Measurements from ENCODE around the gene DDI1. TPM values are rescaled to one million over a fixed set of nuclear protein-coding genes. Genes with fewer than 3 reads are reported as not detected.
A peak's percentile ranks its signal among the peaks of the same experiment; 100 is the strongest.

Gene DDI1
- total RNA-seq, 1 experiment from 2014 or later: not detected

DNA sequence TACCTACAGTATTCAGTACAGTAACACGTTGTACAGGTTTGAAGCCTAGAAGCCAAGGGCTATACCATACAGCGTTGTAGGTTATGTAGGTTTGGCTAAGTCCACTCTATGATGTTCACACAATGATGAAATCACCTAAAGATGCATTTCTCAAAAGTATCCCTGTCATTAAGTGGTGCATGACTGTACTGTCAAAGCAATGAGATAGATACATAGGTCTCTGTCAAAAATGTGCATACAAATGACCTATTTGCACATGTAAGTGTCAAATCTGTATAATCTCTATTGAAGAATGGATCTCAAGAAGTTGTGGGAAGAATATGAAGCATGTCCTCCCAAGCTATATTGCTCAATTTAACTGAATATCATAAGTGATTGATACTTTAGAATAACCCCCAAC, 11.9 kb upstream of the DDI1 start:
- BruUV-seq (replicated peaks): no TSS peak
- CTCF ChIA-PET: no interaction called here
- H3K4me3 Mint-ChIP-seq (ENCODE audit: low read depth, unreplicated experiment): no peak overlapping the region
- H3K4me1 Mint-ChIP-seq (ENCODE audit: low read depth, unreplicated experiment): no peaks in the 10 kb centered on the region
- H3K27me3 Mint-ChIP-seq (ENCODE audit: unreplicated experiment): no peaks in the 10 kb centered on the region
- no peaks in the 10 kb centered on the region for H3K9me3 Mint-ChIP-seq (ENCODE audit: low read depth, unreplicated experiment)
- DNase-seq: no peak
- intact Hi-C loops (cut with micrococcal nuclease; ENCODE audit: unreplicated experiment): no loop called here
- no peak overlapping the region for H3K27ac Mint-ChIP-seq (ENCODE audit: unreplicated experiment)
- no peak for TF ChIP-seq CTCF (IDR thresholded peaks at IDR 0.05; ENCODE audit: unreplicated experiment)
- H3K36me3 Mint-ChIP-seq (ENCODE audit: insufficient read depth, unreplicated experiment): no peaks in the 10 kb centered on the region

DNA sequence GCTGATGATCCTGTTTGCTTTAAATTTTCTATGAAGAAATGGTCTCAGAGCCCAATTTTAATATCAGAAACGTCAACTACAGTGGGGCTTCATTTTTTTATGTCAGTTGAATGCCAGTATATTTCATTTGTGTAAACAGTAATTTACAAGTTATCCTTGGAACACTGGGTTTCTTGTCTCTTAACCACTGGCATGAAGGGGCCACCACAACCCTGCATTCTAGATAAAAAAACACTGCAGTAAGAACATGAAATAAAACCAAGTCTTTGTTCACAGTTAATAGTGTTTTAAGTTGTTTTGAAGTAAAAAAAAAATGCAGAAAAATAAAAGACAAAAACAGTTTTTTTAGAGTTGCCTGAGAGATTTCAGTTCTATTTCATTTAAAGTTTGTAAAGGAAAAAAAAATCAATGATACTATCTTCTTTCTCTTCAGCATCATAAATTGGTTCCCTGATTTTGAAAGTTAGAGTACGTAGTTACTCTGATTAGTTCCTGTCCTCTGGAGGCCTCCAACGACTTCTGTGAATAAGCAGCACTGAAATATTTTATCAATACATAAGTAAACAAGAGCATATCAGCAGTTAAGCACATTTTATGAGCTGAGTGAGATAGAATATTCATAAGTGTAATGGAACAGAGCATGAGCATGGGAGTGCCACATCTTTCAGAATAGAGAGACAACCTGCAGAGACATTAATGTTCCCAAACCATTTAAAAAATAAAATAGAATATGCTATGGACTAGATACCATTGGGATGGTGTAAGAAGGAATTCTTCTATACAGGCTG, 7.8 kb upstream of the DDI1 start:
- intact Hi-C loops (cut with micrococcal nuclease; ENCODE audit: unreplicated experiment): no loop called here
- CTCF ChIA-PET: no interaction called here
- no peaks in the 10 kb centered on the region for H3K36me3 Mint-ChIP-seq (ENCODE audit: insufficient read depth, unreplicated experiment)
- no peak for TF ChIP-seq CTCF (IDR thresholded peaks at IDR 0.05; ENCODE audit: unreplicated experiment)
- no peak overlapping the region for H3K4me3 Mint-ChIP-seq (ENCODE audit: low read depth, unreplicated experiment)
- H3K4me1 Mint-ChIP-seq (ENCODE audit: low read depth, unreplicated experiment): no peaks in the 10 kb centered on the region
- BruUV-seq (replicated peaks): no TSS peak
- no peak for DNase-seq
- H3K9me3 Mint-ChIP-seq (ENCODE audit: low read depth, unreplicated experiment): no peaks in the 10 kb centered on the region
- no peak overlapping the region for H3K27ac Mint-ChIP-seq (ENCODE audit: unreplicated experiment)
- no peaks in the 10 kb centered on the region for H3K27me3 Mint-ChIP-seq (ENCODE audit: unreplicated experiment)

DNA sequence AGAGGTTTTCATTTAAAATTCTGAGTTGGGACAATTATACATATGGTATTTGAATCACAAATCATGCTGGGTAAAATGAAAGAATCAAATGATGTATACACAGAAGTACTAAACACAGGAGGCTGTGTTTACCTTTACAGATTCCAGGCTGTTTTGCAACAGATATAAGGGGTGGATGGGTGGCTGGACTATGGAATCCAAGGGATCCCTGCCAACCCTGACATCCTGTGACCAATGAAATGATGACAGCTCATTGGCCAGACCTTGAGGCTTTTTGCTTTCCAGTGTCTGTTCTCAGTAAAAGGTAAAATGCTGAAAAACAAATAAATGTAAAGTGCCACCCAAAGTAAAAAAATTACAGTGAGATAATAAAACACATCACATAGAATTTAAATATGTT, 3.3 kb upstream of the DDI1 start:
- Mint-ChIP-seq H3K27me3 (ENCODE audit: unreplicated experiment) (no peaks in the 10 kb centered on the region), H3K4me3 (ENCODE audit: low read depth, unreplicated experiment) (no peak overlapping the region), H3K36me3 (ENCODE audit: insufficient read depth, unreplicated experiment) (no peaks in the 10 kb centered on the region), H3K4me1 (ENCODE audit: low read depth, unreplicated experiment) (no peaks in the 10 kb centered on the region), H3K9me3 (ENCODE audit: low read depth, unreplicated experiment) (no peaks in the 10 kb centered on the region), H3K27ac (ENCODE audit: unreplicated experiment) (peak overlapping the region; percentile 54)
- intact Hi-C loops (cut with micrococcal nuclease; ENCODE audit: unreplicated experiment): no loop called here
- peak; percentile 7 for DNase-seq
- CTCF ChIA-PET: no interaction called here
- TF ChIP-seq CTCF (IDR thresholded peaks at IDR 0.05; ENCODE audit: unreplicated experiment): no peak
- BruUV-seq (replicated peaks): no TSS peak

DNA sequence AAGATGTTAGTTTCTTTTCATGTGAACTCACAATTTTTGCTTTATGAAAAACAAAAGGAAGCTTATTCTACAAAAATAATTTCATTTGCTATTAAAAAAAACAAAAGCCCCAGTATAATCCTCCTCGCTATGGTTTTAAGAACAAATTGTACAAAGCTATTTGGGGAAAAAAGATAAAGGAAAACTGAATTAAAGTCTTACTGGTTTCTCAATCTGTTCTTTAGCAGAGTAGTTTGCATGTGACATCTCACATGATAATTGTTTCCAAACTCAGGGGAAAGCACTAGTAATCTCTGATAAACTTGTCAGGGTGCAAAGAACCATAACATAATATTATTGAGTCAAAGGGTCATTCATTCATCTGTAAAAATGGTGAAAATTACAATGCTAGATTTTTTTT, 2.9 kb upstream of the DDI1 start:
- DNase-seq: no peak
- peak overlapping the region; percentile 54 for H3K27ac Mint-ChIP-seq (ENCODE audit: unreplicated experiment)
- H3K4me1 Mint-ChIP-seq (ENCODE audit: low read depth, unreplicated experiment): no peaks in the 10 kb centered on the region
- H3K27me3 Mint-ChIP-seq (ENCODE audit: unreplicated experiment): no peaks in the 10 kb centered on the region
- CTCF ChIA-PET: no interaction called here
- no peak overlapping the region for H3K4me3 Mint-ChIP-seq (ENCODE audit: low read depth, unreplicated experiment)
- H3K36me3 Mint-ChIP-seq (ENCODE audit: insufficient read depth, unreplicated experiment): no peaks in the 10 kb centered on the region
- intact Hi-C loops (cut with micrococcal nuclease; ENCODE audit: unreplicated experiment): no loop called here
- TF ChIP-seq CTCF (IDR thresholded peaks at IDR 0.05; ENCODE audit: unreplicated experiment): no peak
- no peaks in the 10 kb centered on the region for H3K9me3 Mint-ChIP-seq (ENCODE audit: low read depth, unreplicated experiment)
- no TSS peak for BruUV-seq (replicated peaks)
